Measurements from ENCODE around the gene ENTPD2. TPM values are rescaled to one million over a fixed set of nuclear protein-coding genes. Genes with fewer than 3 reads are reported as not detected.

The ENTPD2 gene
- total RNA-seq, 5 donors from 2014 or later (not counting 1 experiment from before 2014, with no cell fraction given): 0.32 TPM; not detected in 4

DNA sequence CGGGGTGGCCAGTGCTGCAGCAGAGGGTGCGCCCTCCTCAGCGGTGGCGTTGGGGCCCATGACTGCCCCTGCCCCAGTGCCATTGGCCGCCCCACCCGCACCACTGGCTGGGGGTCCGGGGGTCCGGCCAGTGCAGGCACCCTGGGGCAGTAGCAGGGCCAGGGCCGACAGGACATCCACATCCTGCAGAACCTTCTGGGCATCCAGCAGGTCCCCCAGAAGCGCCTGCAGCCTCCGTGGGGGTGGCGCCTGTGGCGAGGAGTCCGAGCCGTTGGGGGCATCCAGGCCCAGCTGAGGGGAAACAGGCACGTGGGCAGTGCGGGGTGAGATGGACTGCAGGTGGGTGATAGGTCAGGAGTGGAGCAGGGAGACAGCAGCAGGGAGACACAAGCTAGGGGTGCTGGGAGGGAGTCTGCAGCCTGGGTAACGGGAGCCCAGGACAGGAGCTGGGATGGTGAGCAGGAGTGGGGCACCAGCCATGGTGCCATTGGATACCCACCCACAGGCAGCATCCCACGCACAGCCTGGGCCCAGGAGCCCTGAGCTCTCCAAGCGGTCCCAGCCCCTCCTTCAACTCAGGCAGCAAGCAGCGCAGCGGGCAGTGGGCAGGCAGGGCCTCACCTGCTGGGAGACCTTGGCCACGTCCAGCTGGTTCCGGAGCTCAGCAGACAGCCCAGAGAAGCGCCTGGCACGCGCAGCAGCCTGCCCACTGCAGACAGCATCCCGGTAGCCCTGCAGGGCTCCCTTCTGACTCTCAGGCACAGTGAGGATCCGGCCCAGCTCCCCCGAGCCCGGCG is 32.9 kb downstream of the ENTPD2 start:
- Histone ChIP-seq H3K27ac (ENCODE audit: low read length) (no peak overlapping the region), H3K36me3 (ENCODE audit: control insufficient read depth in 2 of 2, extremely low read depth in 1 of 2, insufficient read depth in 1 of 2, low read length in 1 of 2) (peaks cover 6 to 30% of the 10 kb centered on the region in 2 donors), H3K4me1 (ENCODE audit: control insufficient read depth in 1 of 2, extremely low read depth in 1 of 2, insufficient read depth in 2 of 2, low read length in 2 of 2) (peaks cover 0 to 26% of the 10 kb centered on the region in 2 experiments), H3K27me3 (replicated peaks in 1 of 2; ENCODE audit: control insufficient read depth in 2 of 2, extremely low read depth in 1 of 2, insufficient read depth in 2 of 2, low read length in 1 of 2) (no peaks in the 10 kb centered on the region), H3K9me3 (no peaks in the 10 kb centered on the region), H3K4me3 (ENCODE audit: control insufficient read depth in 1 of 2, extremely low read depth in 1 of 2, low read length in 1 of 2) (no peak overlapping the region)
- Mint-ChIP-seq H3K9me3 (no peaks in the 10 kb centered on the region), H3K27ac (no peak overlapping the region), H3K4me3 (no peak overlapping the region), H3K4me1 (peaks cover 0 to 9% (median 3%) of the 10 kb centered on the region in 3 donors), H3K36me3 (peaks cover 6% of the 10 kb centered on the region), H3K27me3 (no peaks in the 10 kb centered on the region)
- POLR2A ChIA-PET: no interaction called here
- CTCF ChIA-PET: no interaction called here
- 96% methylated on average over 29 of the region's 32 CpGs for WGBS (ENCODE audit: insufficient coverage)
- ATAC-seq (replicated peaks in 1 of 4): no peak
- DNase-seq: no peak

DNA sequence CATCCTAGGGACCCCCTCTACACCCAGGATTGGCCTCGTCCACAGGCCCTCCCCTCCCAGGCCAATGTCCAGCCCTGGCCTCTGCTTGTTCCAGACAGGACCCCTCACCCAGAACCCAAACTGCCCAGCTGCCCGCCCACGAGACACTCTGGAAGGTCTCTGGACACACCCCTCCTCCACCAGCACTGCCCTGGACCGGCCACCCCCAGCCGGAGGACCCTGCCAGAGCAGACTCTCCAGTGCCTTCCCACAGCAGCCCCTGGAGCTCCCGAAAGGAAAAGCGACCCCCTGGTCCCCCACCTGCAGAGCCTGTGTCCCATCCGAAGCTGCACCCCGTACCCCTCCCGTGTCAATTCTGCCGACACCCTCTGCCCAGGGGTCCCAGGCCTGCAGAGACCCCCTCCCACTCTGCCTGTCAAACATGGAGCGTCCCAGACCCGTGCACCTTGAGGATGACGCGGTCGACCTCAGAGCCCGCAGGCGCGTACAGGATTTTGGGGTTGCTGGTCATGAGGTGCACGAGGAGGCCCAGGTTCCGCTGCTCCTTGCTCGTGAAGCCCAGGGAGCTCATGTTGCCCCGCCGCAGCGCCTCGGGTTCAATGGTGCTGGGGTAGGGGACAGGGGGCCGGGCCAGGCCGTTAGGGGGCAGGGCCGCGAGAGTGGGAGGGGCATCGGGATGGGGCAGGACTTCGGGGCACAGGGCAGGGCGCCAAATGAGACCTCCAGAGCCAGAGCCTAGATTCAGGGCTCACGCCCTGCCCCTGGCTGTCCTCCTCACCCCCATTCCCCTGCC is 33.8 kb downstream of the ENTPD2 start:
- DNase-seq (no peak), ATAC-seq (replicated peaks in 1 of 4) (no peak)
- Mint-ChIP-seq H3K4me3 (no peak overlapping the region), H3K9me3 (no peaks in the 10 kb centered on the region), H3K27me3 (no peaks in the 10 kb centered on the region), H3K4me1 (peaks cover 0 to 7% (median 0%) of the 10 kb centered on the region in 3 donors), H3K36me3 (peaks cover 8% of the 10 kb centered on the region), H3K27ac (no peak overlapping the region)
- H3K27ac ChIP-seq (ENCODE audit: low read length): no peak overlapping the region
- ChIA-PET POLR2A (interaction anchor here in 1 of 2 donors (0.7 kb wide), 1 partner anchor 11 kb away, joined by 3 read pairs; no protein-coding TSS in a partner anchor), CTCF (interaction anchor here in 1 of 2 donors (0.6 kb wide), 1 partner anchor 532 kb away, joined by 6 read pairs; no protein-coding TSS in a partner anchor)
- H3K27me3 ChIP-seq (replicated peaks in 1 of 2; ENCODE audit: control insufficient read depth in 2 of 2, extremely low read depth in 1 of 2, insufficient read depth in 2 of 2, low read length in 1 of 2): no peaks in the 10 kb centered on the region
- H3K36me3 ChIP-seq (ENCODE audit: control insufficient read depth in 2 of 2, extremely low read depth in 1 of 2, insufficient read depth in 1 of 2, low read length in 1 of 2): peaks cover 6 to 37% of the 10 kb centered on the region in 2 donors
- H3K4me1 ChIP-seq (ENCODE audit: control insufficient read depth in 1 of 2, extremely low read depth in 1 of 2, insufficient read depth in 2 of 2, low read length in 2 of 2): peaks cover 0 to 17% of the 10 kb centered on the region in 2 experiments
- H3K9me3 ChIP-seq: no peaks in the 10 kb centered on the region
- no peak overlapping the region for H3K4me3 ChIP-seq (ENCODE audit: control insufficient read depth in 1 of 2, extremely low read depth in 1 of 2, low read length in 1 of 2)
- WGBS (ENCODE audit: insufficient coverage): 96% methylated on average over 23 of the region's 34 CpGs

- H3K27ac ChIP-seq (ENCODE audit: low read length): no peak overlapping the region
- H3K4me3 ChIP-seq (ENCODE audit: control insufficient read depth in 1 of 2, extremely low read depth in 1 of 2, low read length in 1 of 2): no peak overlapping the region
- H3K36me3 ChIP-seq (ENCODE audit: control insufficient read depth in 2 of 2, extremely low read depth in 1 of 2, insufficient read depth in 1 of 2, low read length in 1 of 2): peaks cover 6 to 48% of the 10 kb centered on the region in 2 donors
- H3K27me3 ChIP-seq (replicated peaks in 1 of 2; ENCODE audit: control insufficient read depth in 2 of 2, extremely low read depth in 1 of 2, insufficient read depth in 2 of 2, low read length in 1 of 2): no peaks in the 10 kb centered on the region
- Mint-ChIP-seq H3K4me1 (peaks cover 0 to 4% (median 0%) of the 10 kb centered on the region in 3 donors), H3K4me3 (no peak overlapping the region), H3K27ac (no peak overlapping the region), H3K9me3 (no peaks in the 10 kb centered on the region), H3K27me3 (no peaks in the 10 kb centered on the region), H3K36me3 (peaks cover 8% of the 10 kb centered on the region)
- H3K4me1 ChIP-seq (ENCODE audit: control insufficient read depth in 1 of 2, extremely low read depth in 1 of 2, insufficient read depth in 2 of 2, low read length in 2 of 2): peaks cover 0 to 9% of the 10 kb centered on the region in 2 experiments
- DNase-seq: no peak
- H3K9me3 ChIP-seq: no peaks in the 10 kb centered on the region
- ChIA-PET POLR2A (interaction anchor here in 1 of 2 donors (0.7 kb wide), 1 partner anchor 12 kb away, joined by 3 read pairs; no protein-coding TSS in a partner anchor), CTCF (no interaction called here)
- no peak for ATAC-seq (replicated peaks in 1 of 4)
- WGBS (ENCODE audit: insufficient coverage): 94% methylated on average over 21 of the region's 36 CpGs
Observed at GRCh38 chr9:137018761-137019559, 34.9 kb downstream of the ENTPD2 start.

- Histone ChIP-seq H3K4me3 (ENCODE audit: control insufficient read depth in 1 of 2, extremely low read depth in 1 of 2, low read length in 1 of 2) (no peak overlapping the region), H3K27me3 (replicated peaks in 1 of 2; ENCODE audit: control insufficient read depth in 2 of 2, extremely low read depth in 1 of 2, insufficient read depth in 2 of 2, low read length in 1 of 2) (no peaks in the 10 kb centered on the region), H3K4me1 (ENCODE audit: control insufficient read depth in 1 of 2, extremely low read depth in 1 of 2, insufficient read depth in 2 of 2, low read length in 2 of 2) (peaks cover 0 to 9% of the 10 kb centered on the region in 2 experiments), H3K27ac (ENCODE audit: low read length) (no peak overlapping the region), H3K9me3 (no peaks in the 10 kb centered on the region), H3K36me3 (ENCODE audit: control insufficient read depth in 2 of 2, extremely low read depth in 1 of 2, insufficient read depth in 1 of 2, low read length in 1 of 2) (peaks cover 6 to 48% of the 10 kb centered on the region in 2 donors)
- no peaks in the 10 kb centered on the region for H3K9me3 Mint-ChIP-seq
- no peak overlapping the region for H3K27ac Mint-ChIP-seq
- no peaks in the 10 kb centered on the region for H3K27me3 Mint-ChIP-seq
- peaks cover 8% of the 10 kb centered on the region for H3K36me3 Mint-ChIP-seq
- WGBS (ENCODE audit: insufficient coverage): 94% methylated on average over 33 of the region's 45 CpGs
- ATAC-seq (replicated peaks in 1 of 4) (no peak), DNase-seq (no peak)
- H3K4me3 Mint-ChIP-seq: no peak overlapping the region
- H3K4me1 Mint-ChIP-seq: peaks cover 0 to 2% (median 0%) of the 10 kb centered on the region in 3 donors
- ChIA-PET CTCF (no interaction called here), POLR2A (no interaction called here)
Observed at GRCh38 chr9:137017791-137018497, 35.9 kb downstream of the ENTPD2 start.

GRCh38 chr9:137017071-137017470 is 36.8 kb downstream of the ENTPD2 start:
- no peak overlapping the region for H3K27ac Mint-ChIP-seq
- H3K9me3 Mint-ChIP-seq: no peaks in the 10 kb centered on the region
- ATAC-seq (replicated peaks in 1 of 4) (no peak), DNase-seq (no peak)
- 97% methylated on average over 28 of the region's 28 CpGs for WGBS (ENCODE audit: insufficient coverage)
- H3K27me3 ChIP-seq (replicated peaks in 1 of 2; ENCODE audit: control insufficient read depth in 2 of 2, extremely low read depth in 1 of 2, insufficient read depth in 2 of 2, low read length in 1 of 2): no peaks in the 10 kb centered on the region
- H3K4me3 ChIP-seq (ENCODE audit: control insufficient read depth in 1 of 2, extremely low read depth in 1 of 2, low read length in 1 of 2): no peak overlapping the region
- H3K27me3 Mint-ChIP-seq: no peaks in the 10 kb centered on the region
- H3K9me3 ChIP-seq: no peaks in the 10 kb centered on the region
- H3K27ac ChIP-seq (ENCODE audit: low read length): no peak overlapping the region
- ChIA-PET POLR2A (no interaction called here), CTCF (no interaction called here)
- peaks cover 0 to 9% of the 10 kb centered on the region in 2 experiments for H3K4me1 ChIP-seq (ENCODE audit: control insufficient read depth in 1 of 2, extremely low read depth in 1 of 2, insufficient read depth in 2 of 2, low read length in 2 of 2)
- H3K4me3 Mint-ChIP-seq: no peak overlapping the region
- peaks cover 6 to 52% of the 10 kb centered on the region in 2 donors for H3K36me3 ChIP-seq (ENCODE audit: control insufficient read depth in 2 of 2, extremely low read depth in 1 of 2, insufficient read depth in 1 of 2, low read length in 1 of 2)
- H3K4me1 Mint-ChIP-seq: peaks cover 0 to under 1% (median 0%) of the 10 kb centered on the region in 3 donors
- H3K36me3 Mint-ChIP-seq: peaks cover 11% of the 10 kb centered on the region
